NT2/D1 (cell line): ENCODE data around the gene SLX4IP.

Experiments used
- SUZ12 ChIP-seq: IDR thresholded peaks from 2 replicates; pipeline ENCODE4 v1.6.1; 2011; ENCODE audit not compliant: insufficient read length, insufficient read depth; ENCODE audit errors: extremely low read depth
- YY1 ChIP-seq: IDR thresholded peaks from 2 replicates; pipeline ENCODE4 v1.6.1; 2011; ENCODE audit not compliant: insufficient read length, insufficient read depth
- ZNF274 ChIP-seq: IDR thresholded peaks from 2 replicates; pipeline ENCODE4 v1.6.1; 2011; ENCODE audit warnings: mild to moderate bottlenecking, low read depth, low read length

GRCh38 chr20:10511170-10511508 lies 76.0 kb downstream of the SLX4IP start:
- no peak for TF ChIP-seq ZNF274
- TF ChIP-seq YY1, result no peak
- TF ChIP-seq SUZ12, result no peak
